Stimulated activated naive B cell treated with anti-CD40 and anti-IgM and Interleukin-4, amounts not matched to agents 10 μg/mL and 1 μg/mL and 100 μg/mL, for 72 hours (primary cell): ENCODE measurements around the gene ZNF512B.
"Not testable (repeated sequence)": the region's sequence is repeated elsewhere in the genome, so short reads cannot be mapped to it uniquely, and the experiment has no call there.

Experiments used
- ATAC-seq, 2 donors: fragments of 150-1000 bp; cut with Tn5 transposase; replicated peaks; 2 replicates each; pipeline ENCODE4 v1.10.0; 2021; ENCODE audit warnings: moderate library complexity in 1 of 2
- DNase-seq: peaks from one replicate; pipeline ENCODE4 v3.0.0; 2021
- H3K27ac Mint-ChIP-seq: one replicate; pipeline ENCODE4 v1.8.0; 2022; ENCODE audit warnings: mild to moderate bottlenecking, mixed read lengths
- H3K27me3 Mint-ChIP-seq, 2 donors: one replicate each; pipeline ENCODE4 v1.8.0; 2022; ENCODE audit warnings: mixed read lengths in 2 of 2
- H3K36me3 Mint-ChIP-seq, 2 donors: one replicate each; pipeline ENCODE4 v1.8.0; 2022; ENCODE audit warnings: mixed read lengths in 2 of 2, mild to moderate bottlenecking in 1 of 2
- H3K4me1 Mint-ChIP-seq, 2 donors: one replicate each; pipeline ENCODE4 v1.8.0; 2022; ENCODE audit warnings: mixed read lengths in 2 of 2, mild to moderate bottlenecking in 1 of 2
- H3K4me3 Mint-ChIP-seq, 2 donors: one replicate each; pipeline ENCODE4 v1.8.0; 2022; ENCODE audit warnings: mild to moderate bottlenecking in 2 of 2, mixed read lengths in 2 of 2, moderate library complexity in 1 of 2
- H3K9me3 Mint-ChIP-seq, 2 donors: one replicate each; pipeline ENCODE4 v1.8.0; 2022; ENCODE audit warnings: mixed read lengths in 2 of 2, mild to moderate bottlenecking in 1 of 2

The ZNF512B gene

DNA sequence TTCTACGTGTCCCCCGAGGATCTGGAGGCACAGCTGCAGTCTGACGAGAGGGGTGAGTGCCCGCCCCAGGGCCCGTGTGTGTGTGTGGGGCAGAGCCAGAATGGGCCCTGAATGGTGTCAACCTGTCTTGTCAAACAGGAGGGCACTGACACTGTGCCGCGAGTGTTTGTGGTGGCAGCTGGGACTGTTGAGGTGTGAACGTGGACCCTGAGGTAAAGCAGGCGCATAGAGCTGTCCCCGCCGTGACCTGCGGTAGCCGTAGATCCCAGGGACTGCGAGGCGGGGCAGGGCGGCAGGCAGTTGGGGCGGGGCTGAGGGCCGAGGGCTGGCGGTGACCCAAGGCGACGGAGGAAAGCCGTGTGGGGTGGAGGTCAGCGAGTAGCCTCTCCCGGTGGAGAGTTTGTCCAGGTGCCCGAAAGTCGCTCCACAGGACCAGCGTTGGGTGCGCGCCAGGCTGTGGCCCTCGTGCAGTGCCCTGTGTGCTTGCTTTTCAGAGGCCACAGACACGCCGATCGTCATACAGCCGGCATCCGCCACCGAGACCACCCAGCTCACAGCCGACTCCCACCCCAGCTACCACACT, 38.7 kb downstream of the ZNF512B start:
- Mint-ChIP-seq H3K27me3 (no peaks in the 10 kb centered on the region), H3K9me3 (no peaks in the 10 kb centered on the region), H3K36me3 (peaks cover 49 to 62% of the 10 kb centered on the region in 2 donors), H3K4me3 (no peak overlapping the region), H3K4me1 (peaks cover 10 to 12% of the 10 kb centered on the region in 2 donors), H3K27ac (no peak overlapping the region)
- DNase-seq = no peak
- no peak for ATAC-seq

GRCh38 chr20:63929473-63929883, 40.3 kb downstream of the ZNF512B start:
- ATAC-seq, H3K9me3 Mint-ChIP-seq, H3K4me3 Mint-ChIP-seq, DNase-seq, H3K27ac Mint-ChIP-seq, H3K27me3 Mint-ChIP-seq: not testable (repeated sequence)
- Mint-ChIP-seq H3K4me1 (peaks cover 9 to 17% of the 10 kb centered on the region in 2 donors), H3K36me3 (peaks cover 45 to 52% of the 10 kb centered on the region in 2 donors)

GRCh38 chr20:63929071-63929470, 40.7 kb downstream of the ZNF512B start:
- Mint-ChIP-seq H3K36me3 (peaks cover 41 to 52% of the 10 kb centered on the region in 2 donors), H3K4me3 (no peak overlapping the region), H3K27ac (no peak overlapping the region), H3K27me3 (no peaks in the 10 kb centered on the region), H3K9me3 (no peaks in the 10 kb centered on the region), H3K4me1 (peaks cover 9 to 18% of the 10 kb centered on the region in 2 donors)
- DNase-seq = no peak
- ATAC-seq = no peak

DNA sequence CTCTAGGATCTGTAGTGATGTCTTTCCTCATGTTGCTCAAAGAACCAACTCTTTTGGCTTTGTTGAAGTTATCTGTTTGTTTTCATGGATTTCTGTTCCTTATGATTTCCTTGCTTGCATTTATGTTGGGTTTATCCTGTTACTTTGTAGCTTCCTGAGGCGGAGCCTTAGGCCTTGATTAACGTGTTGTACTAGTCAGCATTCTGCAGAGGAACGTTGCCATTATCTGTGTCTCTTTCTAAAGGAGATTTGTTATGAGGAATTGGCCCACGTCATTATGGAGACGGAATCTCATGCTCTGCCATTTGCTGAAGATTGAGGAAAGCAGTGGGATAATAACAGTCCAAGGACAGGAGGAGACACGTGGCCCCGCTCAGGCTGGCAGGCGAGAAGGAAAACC, 43.4 kb downstream of the ZNF512B start:
- H3K27ac Mint-ChIP-seq = no peak overlapping the region
- DNase-seq = no peak
- H3K4me3 Mint-ChIP-seq = no peak overlapping the region
- ATAC-seq = no peak
- peaks cover 30 to 38% of the 10 kb centered on the region in 2 donors for H3K36me3 Mint-ChIP-seq
- no peaks in the 10 kb centered on the region for H3K27me3 Mint-ChIP-seq
- H3K9me3 Mint-ChIP-seq = no peaks in the 10 kb centered on the region
- H3K4me1 Mint-ChIP-seq = peaks cover 9 to 18% of the 10 kb centered on the region in 2 donors

- peaks cover 7 to 18% of the 10 kb centered on the region in 2 donors for H3K4me1 Mint-ChIP-seq
- H3K27me3 Mint-ChIP-seq = no peaks in the 10 kb centered on the region
- DNase-seq (no peak), ATAC-seq (no peak)
- peaks cover 21 to 25% of the 10 kb centered on the region in 2 donors for H3K36me3 Mint-ChIP-seq
- H3K9me3 Mint-ChIP-seq = no peaks in the 10 kb centered on the region
- H3K27ac Mint-ChIP-seq = no peak overlapping the region
- H3K4me3 Mint-ChIP-seq = no peak overlapping the region
Measured at GRCh38 chr20:63924241-63924640, 45.5 kb downstream of the ZNF512B start.

DNA sequence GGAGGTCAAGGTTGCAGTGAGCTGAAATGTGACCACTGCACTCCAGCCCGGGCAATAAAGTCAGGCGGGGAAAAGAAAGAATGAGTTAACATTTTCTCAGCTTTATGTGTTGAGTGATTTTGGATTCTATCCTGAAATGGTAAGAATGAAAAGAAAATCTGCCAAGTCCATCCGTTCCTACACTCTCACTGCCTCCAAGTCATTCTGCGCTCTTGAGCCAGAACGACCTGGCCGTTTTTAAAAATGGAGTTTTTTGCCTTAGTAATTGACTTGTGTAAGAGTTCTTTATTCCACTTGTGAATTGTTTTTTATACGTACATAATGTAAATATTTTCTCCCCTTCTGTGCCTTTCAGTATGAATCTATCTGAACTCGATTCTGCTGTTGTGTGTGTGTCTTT, 46.1 kb downstream of the ZNF512B start:
- H3K4me1 Mint-ChIP-seq = peaks cover 9 to 24% of the 10 kb centered on the region in 2 donors
- DNase-seq (no peak), ATAC-seq (no peak)
- H3K27me3 Mint-ChIP-seq = no peaks in the 10 kb centered on the region
- no peak overlapping the region for H3K4me3 Mint-ChIP-seq
- H3K27ac Mint-ChIP-seq = no peak overlapping the region
- peaks cover 19 to 20% of the 10 kb centered on the region in 2 donors for H3K36me3 Mint-ChIP-seq
- H3K9me3 Mint-ChIP-seq = no peaks in the 10 kb centered on the region

DNA sequence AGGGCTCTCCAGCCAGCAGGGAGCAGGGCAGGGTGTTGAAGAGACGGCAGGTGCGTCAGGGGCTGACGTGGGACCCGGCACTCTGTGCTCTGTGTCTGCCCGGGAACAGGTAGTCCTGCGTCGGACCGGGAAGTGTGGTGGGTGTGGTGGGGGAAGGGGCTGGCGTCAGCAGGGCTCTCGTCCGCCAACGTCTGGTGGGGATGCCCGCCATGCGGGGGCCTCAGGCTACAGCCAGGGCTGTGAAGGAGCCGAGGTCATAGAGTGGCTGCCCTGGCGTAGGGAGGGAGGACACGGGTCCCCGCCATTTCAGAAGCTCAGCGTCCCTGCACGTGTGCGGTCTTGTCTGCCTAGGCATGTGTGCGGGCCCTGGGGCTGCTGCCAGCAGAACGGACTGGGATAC, 49.5 kb downstream of the ZNF512B start:
- ATAC-seq (no peak), DNase-seq (no peak)
- Mint-ChIP-seq H3K9me3 (peaks cover 3 to 4% of the 10 kb centered on the region in 2 donors), H3K36me3 (peaks cover 25 to 27% of the 10 kb centered on the region in 2 donors), H3K27ac (no peak overlapping the region), H3K27me3 (no peaks in the 10 kb centered on the region), H3K4me1 (peaks cover 11 to 34% of the 10 kb centered on the region in 2 donors), H3K4me3 (no peak overlapping the region)

DNA sequence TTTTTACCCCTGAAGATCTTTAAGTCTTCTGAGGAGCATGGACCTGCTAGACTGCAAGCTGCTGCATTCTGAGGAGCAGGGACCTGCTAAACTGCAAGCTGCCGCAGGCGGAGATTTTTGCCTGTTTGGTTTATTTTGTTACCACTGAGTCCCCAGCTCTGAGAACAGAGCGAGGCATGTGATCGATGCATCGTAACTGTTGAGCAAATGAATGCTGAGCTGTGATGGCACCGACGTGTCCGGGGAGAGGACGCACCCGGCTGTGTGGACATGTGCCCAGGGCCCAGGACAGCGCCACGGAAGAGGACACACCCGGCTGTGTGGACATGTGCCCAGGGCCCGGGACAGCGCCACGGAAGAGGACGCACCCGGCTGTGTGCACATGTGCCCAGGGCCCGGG, 50.6 kb downstream of the ZNF512B start:
- Mint-ChIP-seq H3K36me3 (peaks cover 32 to 34% of the 10 kb centered on the region in 2 donors), H3K27ac (peak overlapping the region; percentile 3), H3K9me3 (peaks cover 3 to 4% of the 10 kb centered on the region in 2 donors), H3K4me1 (peaks cover 14 to 32% of the 10 kb centered on the region in 2 donors), H3K27me3 (no peaks in the 10 kb centered on the region), H3K4me3 (no peak overlapping the region)
- ATAC-seq (no peak), DNase-seq (no peak)

DNA sequence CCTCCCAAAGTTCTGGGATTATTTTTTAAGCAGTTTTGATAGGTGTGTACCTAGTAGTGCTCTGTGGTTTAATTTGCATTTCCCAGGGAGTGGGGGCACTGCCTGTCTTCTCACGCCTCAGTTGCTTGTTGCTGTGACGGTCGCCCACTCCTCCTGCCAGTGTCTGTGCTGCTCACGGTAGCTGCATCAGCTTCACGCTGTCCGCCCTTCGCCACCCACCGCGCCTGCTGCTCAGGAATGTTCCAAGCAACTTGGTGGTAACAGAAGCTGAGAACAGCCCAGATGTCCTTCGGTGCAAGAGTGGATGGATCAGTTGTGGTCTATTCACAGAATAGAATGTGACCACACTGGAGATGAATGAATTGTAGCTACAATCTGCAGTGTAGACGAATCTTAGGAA, 51.9 kb downstream of the ZNF512B start:
- H3K36me3 Mint-ChIP-seq = peaks cover 32 to 36% of the 10 kb centered on the region in 2 donors
- H3K27ac Mint-ChIP-seq = peak overlapping the region; percentile 76

GRCh38 chr20:63916371-63916939, 53.3 kb downstream of the ZNF512B start:
- Mint-ChIP-seq H3K27ac (peak overlapping the region; percentile 89), H3K36me3 (peaks cover 32 to 36% of the 10 kb centered on the region in 2 donors), H3K4me1 (peaks cover 17 to 47% of the 10 kb centered on the region in 2 donors)
- not testable (repeated sequence) for DNase-seq, ATAC-seq, H3K4me3 Mint-ChIP-seq, H3K27me3 Mint-ChIP-seq, H3K9me3 Mint-ChIP-seq

More for the DNA sequence above, 51.9 kb downstream of the ZNF512B start:
- ATAC-seq (peak; percentile 90 to 97), DNase-seq (peak; percentile 43)
- Mint-ChIP-seq H3K27me3 (no peaks in the 10 kb centered on the region), H3K4me1 (peaks cover 17 to 38% of the 10 kb centered on the region in 2 donors), H3K4me3 (peak overlapping the region; percentile 36 to 51), H3K9me3 (peaks cover 3 to 4% of the 10 kb centered on the region in 2 donors)

GRCh38 chr20:63915471-63915870, 54.3 kb downstream of the ZNF512B start:
- H3K4me1 Mint-ChIP-seq = peaks cover 22 to 56% of the 10 kb centered on the region in 2 donors
- no peaks in the 10 kb centered on the region for H3K27me3 Mint-ChIP-seq
- H3K36me3 Mint-ChIP-seq = peaks cover 32 to 36% of the 10 kb centered on the region in 2 donors
- H3K4me3 Mint-ChIP-seq = no peak overlapping the region
- DNase-seq = no peak
- ATAC-seq = no peak
- no peak overlapping the region for H3K27ac Mint-ChIP-seq
- H3K9me3 Mint-ChIP-seq = peaks cover 3 to 4% of the 10 kb centered on the region in 2 donors

- H3K4me1 Mint-ChIP-seq = peaks cover 26 to 61% of the 10 kb centered on the region in 2 donors
- H3K4me3 Mint-ChIP-seq = no peak overlapping the region
- no peaks in the 10 kb centered on the region for H3K27me3 Mint-ChIP-seq
- peaks cover 3 to 4% of the 10 kb centered on the region in 2 donors for H3K9me3 Mint-ChIP-seq
- DNase-seq (no peak), ATAC-seq (no peak)
- H3K27ac Mint-ChIP-seq = no peak overlapping the region
- peaks cover 34 to 41% of the 10 kb centered on the region in 2 donors for H3K36me3 Mint-ChIP-seq
Measured at GRCh38 chr20:63913768-63914167, 56.0 kb downstream of the ZNF512B start.

DNA sequence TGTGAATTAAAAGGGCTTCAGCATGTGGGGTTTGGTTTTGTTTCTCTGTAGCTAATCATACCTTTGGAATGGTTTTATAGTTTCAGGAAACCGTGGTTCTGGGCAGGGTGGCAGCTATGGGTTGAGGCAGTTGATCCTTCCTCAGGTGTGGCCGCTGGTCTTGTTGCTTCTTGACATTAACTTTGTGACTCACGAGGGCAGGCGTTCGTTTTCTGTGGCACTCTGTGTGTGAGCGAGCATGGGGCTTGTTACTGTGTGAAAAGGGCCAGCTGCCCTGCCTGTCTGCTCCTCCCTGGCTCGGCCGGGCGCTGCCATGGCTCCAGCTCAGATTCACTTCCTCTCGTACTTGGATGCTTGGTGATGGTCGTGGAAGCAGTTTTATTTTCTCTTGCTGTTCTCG, 58.6 kb downstream of the ZNF512B start:
- peak overlapping the region; percentile 32 for H3K27ac Mint-ChIP-seq
- H3K36me3 Mint-ChIP-seq = peaks cover 21 to 30% of the 10 kb centered on the region in 2 donors
- DNase-seq = no peak
- peaks cover 2 to 3% of the 10 kb centered on the region in 2 donors for H3K9me3 Mint-ChIP-seq
- H3K4me1 Mint-ChIP-seq = peaks cover 26 to 55% of the 10 kb centered on the region in 2 donors
- H3K27me3 Mint-ChIP-seq = no peaks in the 10 kb centered on the region
- no peak overlapping the region for H3K4me3 Mint-ChIP-seq
- ATAC-seq = peak in 1 of 2 donors; percentile 14

DNA sequence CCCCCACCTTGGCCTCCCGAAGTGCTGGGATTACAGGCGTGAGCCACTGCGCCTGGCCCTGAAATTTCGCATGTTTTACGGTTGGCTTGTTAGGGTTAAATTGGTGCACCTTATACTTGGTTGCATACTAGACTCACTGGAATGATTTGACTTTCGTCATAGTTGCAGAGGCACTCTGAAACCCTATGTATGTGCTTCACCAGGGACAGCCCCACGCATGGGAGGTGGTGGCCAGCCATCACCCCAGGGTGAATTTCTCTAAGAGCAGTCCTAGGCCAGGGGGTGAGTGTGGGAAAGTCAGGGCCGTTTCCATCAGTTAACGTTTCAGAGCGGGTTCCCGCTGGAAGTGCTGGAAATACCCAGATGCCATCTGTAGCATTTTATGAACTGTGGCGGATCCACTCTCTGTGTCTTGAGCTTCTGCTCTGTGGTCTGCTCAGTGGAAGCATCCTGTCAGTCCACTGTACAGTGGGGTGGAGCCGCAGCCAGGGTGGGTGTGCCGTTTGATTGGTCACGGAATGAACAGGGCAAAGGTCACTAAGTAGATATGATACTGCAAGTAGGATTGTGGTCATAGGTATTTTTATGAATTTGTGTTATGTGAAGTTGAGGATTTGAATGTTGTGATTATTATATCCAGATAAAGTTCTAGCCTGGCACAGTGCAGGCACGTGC, 61.6 kb downstream of the ZNF512B start:
- Mint-ChIP-seq H3K4me3 (no peak overlapping the region), H3K27me3 (no peaks in the 10 kb centered on the region), H3K36me3 (peaks cover 5 to 22% of the 10 kb centered on the region in 2 donors), H3K4me1 (peaks cover 24 to 48% of the 10 kb centered on the region in 2 donors), H3K9me3 (no peaks in the 10 kb centered on the region), H3K27ac (peak overlapping the region; percentile 52)
- DNase-seq = no peak
- peak; percentile 33 to 71 for ATAC-seq
